Neutrophil (primary cell): ENCODE measurements around the gene ACOT13.
"Not testable (repeated sequence)": the region's sequence is repeated elsewhere in the genome, so short reads cannot be mapped to it uniquely, and the experiment has no call there.

ENCODE experiments used
- H3K27ac ChIP-seq: fragments of 200-600 bp; sonication (generic); 2 replicates; pipeline ENCODE4 v1.5.1; 2016; ENCODE audit warnings: mild to moderate bottlenecking, moderate library complexity
- H3K27me3 ChIP-seq: fragments of 200-600 bp; sonication (generic); 2 replicates; pipeline ENCODE4 v1.6.0; 2016; ENCODE audit warnings: mild to moderate bottlenecking
- H3K36me3 ChIP-seq: fragments of 200-600 bp; sonication (generic); 2 replicates; pipeline ENCODE4 v1.5.1; 2017
- H3K4me1 ChIP-seq, 2 experiments: fragments of 200-600 bp in 1 of 2; sonication (generic) in 1 of 2; 1 replicate in 1 of 2; 2 replicates in 1 of 2; pipeline versions ENCODE4 v1.5.1 to v1.6.1; 2013 to 2016; ENCODE audit warnings: low read depth in 1 of 2, low read length in 1 of 2, mild to moderate bottlenecking in 1 of 2, moderate library complexity in 1 of 2; ENCODE audit not compliant: control insufficient read depth in 1 of 2, insufficient read depth in 1 of 2
- H3K4me3 ChIP-seq, 2 experiments: fragments of 200-600 bp in 1 of 2; sonication (generic) in 1 of 2; 1 replicate in 1 of 2; 2 replicates in 1 of 2; pipeline ENCODE4 v1.5.1; 2013 to 2016; ENCODE audit warnings: low read depth in 1 of 2, low read length in 1 of 2, mild to moderate bottlenecking in 1 of 2, moderate library complexity in 1 of 2
- H3K9me3 ChIP-seq: fragments of 200-600 bp; sonication (generic); 2 replicates; pipeline ENCODE4 v1.5.1; 2016
- TF ChIP-seq, protein P1 (sequence below): fragments of 200-600 bp; sonication (generic); IDR thresholded peaks from 2 replicates; pipeline ENCODE4 v1.5.1; 2016; ENCODE audit warnings: antibody characterized with exemption

Gene ACOT13

GRCh38 chr6:24719125-24719971 lies 52.5 kb downstream of the ACOT13 start, which contains the start of gene C6orf62:
C6orf62 (minus strand) TSS chr6:24719154; CDS start chr6:24718668, 486 bp downstream.
- Histone ChIP-seq H3K27ac (peak within 1 kb of the TSS; percentile 98), H3K9me3 (no peaks in the 10 kb centered on the region), H3K27me3 (no peaks in the 10 kb centered on the region), H3K4me1 (peaks cover 42 to 46% of the 10 kb centered on the region in 2 experiments), H3K4me3 (peak within 1 kb of the TSS; percentile 80 to 99), H3K36me3 (peaks cover 44% of the 10 kb centered on the region)
- TF ChIP-seq, protein P1, sequence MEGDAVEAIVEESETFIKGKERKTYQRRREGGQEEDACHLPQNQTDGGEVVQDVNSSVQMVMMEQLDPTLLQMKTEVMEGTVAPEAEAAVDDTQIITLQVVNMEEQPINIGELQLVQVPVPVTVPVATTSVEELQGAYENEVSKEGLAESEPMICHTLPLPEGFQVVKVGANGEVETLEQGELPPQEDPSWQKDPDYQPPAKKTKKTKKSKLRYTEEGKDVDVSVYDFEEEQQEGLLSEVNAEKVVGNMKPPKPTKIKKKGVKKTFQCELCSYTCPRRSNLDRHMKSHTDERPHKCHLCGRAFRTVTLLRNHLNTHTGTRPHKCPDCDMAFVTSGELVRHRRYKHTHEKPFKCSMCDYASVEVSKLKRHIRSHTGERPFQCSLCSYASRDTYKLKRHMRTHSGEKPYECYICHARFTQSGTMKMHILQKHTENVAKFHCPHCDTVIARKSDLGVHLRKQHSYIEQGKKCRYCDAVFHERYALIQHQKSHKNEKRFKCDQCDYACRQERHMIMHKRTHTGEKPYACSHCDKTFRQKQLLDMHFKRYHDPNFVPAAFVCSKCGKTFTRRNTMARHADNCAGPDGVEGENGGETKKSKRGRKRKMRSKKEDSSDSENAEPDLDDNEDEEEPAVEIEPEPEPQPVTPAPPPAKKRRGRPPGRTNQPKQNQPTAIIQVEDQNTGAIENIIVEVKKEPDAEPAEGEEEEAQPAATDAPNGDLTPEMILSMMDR, result peak; percentile 36

GRCh38 chr6:24720131-24720603 lies 53.3 kb downstream of the ACOT13 start:
- Histone ChIP-seq H3K27ac (peak overlapping the region; percentile 98), H3K4me3 (peak overlapping the region; percentile 80 to 99), H3K36me3 (peaks cover 36% of the 10 kb centered on the region), H3K4me1 (peaks cover 39 to 45% of the 10 kb centered on the region in 2 experiments), H3K27me3 (no peaks in the 10 kb centered on the region), H3K9me3 (no peaks in the 10 kb centered on the region)
- TF ChIP-seq, protein P1, result no peak

- H3K4me3 ChIP-seq, result peak overlapping the region; percentile 80 to 99
- peaks cover 39 to 41% of the 10 kb centered on the region in 2 experiments for H3K4me1 ChIP-seq
- peaks cover 29% of the 10 kb centered on the region for H3K36me3 ChIP-seq
- TF ChIP-seq, protein P1, result peak; percentile 13
- no peaks in the 10 kb centered on the region for H3K27me3 ChIP-seq
- H3K9me3 ChIP-seq, result no peaks in the 10 kb centered on the region
- H3K27ac ChIP-seq, result peak overlapping the region; percentile 98
Measured at GRCh38 chr6:24720604-24721460, 54.0 kb downstream of the ACOT13 start.

DNA sequence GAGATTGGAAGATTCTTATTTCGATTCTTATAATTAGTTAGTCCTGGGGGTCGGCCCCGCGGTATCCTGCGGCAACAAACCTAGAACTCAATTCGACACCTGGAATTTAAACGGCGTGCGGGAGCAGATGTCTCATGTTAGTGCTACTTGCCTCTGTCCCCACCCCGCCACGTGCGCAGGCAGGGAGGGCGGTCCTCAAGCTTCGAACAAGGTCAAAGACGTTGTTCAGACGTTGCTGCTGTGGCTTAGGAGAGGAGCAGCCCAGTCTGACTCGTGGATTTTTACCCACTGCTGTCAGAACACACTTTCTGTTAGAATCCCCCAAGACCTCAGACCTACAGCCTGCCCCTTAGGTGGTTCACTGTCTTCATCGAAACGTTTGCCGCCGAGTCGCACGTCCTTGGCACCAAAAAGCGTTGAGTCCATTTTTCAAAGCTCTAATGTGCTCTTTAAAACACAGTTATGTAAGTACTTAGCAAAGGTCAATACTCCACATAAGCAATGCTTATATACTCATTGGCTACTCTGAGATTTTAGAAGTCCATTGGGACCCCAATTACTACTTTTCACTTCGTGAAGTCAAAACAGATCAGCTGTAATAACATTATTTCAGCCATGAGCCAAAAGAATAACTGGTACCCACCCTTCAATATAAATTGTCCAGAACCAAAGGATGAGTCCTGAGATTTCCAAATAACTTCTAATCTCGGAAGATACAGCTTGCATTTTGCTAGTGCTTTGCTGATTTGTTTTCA lies 54.8 kb downstream of the ACOT13 start:
- H3K27me3 ChIP-seq, result no peaks in the 10 kb centered on the region
- no peaks in the 10 kb centered on the region for H3K9me3 ChIP-seq
- peak overlapping the region; percentile 98 for H3K27ac ChIP-seq
- H3K4me3 ChIP-seq, result peak overlapping the region; percentile 80 to 99
- peaks cover 21% of the 10 kb centered on the region for H3K36me3 ChIP-seq
- TF ChIP-seq, protein P1, result no peak
- H3K4me1 ChIP-seq, result peaks cover 33 to 35% of the 10 kb centered on the region in 2 experiments

DNA sequence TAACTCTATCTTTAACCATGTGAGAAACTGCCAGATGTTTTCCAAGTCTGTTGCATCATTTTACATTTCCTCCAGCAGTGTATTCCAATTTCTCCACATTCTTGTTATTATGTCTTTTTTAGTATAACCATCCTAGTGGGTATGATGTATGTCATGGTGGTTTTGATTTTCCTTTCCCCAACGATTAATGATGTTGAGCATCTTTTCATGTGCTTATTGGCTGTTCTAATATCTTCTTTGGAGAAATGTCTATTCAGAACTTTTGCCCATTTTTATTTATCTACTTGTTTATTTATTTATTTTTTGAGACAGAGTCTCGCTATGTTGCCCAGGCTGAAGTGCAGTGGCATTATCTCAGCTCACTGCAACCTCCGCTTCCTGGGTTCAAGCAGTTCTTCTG lies 56.4 kb downstream of the ACOT13 start:
- H3K36me3 ChIP-seq, result peaks cover 5% of the 10 kb centered on the region
- H3K4me1 ChIP-seq, result peaks cover 17 to 19% of the 10 kb centered on the region in 2 experiments
- H3K4me3 ChIP-seq, result no peak overlapping the region
- H3K27me3 ChIP-seq, result no peaks in the 10 kb centered on the region
- H3K27ac ChIP-seq, result no peak overlapping the region
- H3K9me3 ChIP-seq, result no peaks in the 10 kb centered on the region
- TF ChIP-seq, protein P1, result no peak

DNA sequence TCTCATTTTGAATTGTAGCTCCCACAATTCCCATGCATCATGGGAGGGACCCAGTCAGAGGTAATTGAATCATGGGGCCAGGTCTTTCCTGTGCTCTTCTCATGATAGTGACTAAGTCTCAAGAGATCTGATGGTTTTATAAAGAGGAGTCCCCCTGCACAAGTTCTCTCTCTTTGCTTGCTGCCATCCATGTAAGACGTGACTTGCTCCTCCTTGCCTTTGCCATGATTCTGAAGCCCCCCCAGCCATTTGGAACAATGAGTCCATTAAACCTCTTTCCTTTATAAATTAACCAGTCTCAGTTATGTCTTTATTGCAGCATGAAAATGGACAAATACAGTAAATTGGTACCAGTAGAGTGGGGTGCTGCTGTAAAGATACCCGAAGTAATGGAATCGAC lies 63.8 kb downstream of the ACOT13 start:
- H3K4me1 ChIP-seq, H3K36me3 ChIP-seq: not testable (repeated sequence)

DNA sequence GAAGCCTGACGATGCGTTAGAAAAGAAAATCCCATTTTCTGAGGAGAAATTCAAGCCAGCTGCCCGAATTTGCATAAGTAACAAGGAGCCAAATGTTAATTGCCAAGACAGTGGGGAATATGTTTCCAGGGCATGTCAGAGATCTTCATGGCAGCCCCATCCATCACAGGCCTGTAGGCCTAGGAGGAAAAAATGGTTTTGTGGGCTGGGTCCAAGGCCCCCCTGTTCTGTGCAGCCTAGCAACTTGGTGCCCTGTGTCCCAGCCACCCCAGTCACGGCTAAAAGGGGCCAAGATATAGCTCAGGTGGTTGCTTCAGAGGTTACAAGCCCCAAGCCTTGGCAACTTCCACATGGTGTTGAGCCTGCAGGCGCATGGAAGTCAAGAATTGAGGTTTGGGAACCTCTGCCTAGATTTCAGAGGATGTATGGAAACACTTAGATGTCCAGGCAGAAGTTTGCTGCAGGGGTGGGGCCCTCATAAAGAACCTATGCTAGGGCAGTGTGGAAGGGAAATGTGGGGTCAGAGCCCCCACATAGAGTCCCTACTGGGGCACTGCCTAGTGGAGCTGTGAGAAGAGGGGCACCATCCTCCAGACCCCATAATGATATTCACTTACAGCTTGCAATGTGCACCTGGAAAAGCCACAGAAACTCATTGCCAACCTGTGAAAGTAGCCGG lies 64.7 kb downstream of the ACOT13 start:
- H3K36me3 ChIP-seq, H3K9me3 ChIP-seq, H3K27ac ChIP-seq, H3K4me3 ChIP-seq, H3K4me1 ChIP-seq, H3K27me3 ChIP-seq: not testable (repeated sequence)

More for the DNA sequence above, 63.8 kb downstream of the ACOT13 start:
- H3K27ac ChIP-seq, H3K27me3 ChIP-seq, H3K9me3 ChIP-seq, H3K4me3 ChIP-seq: not testable (repeated sequence)
